Cardiac muscle cell (in vitro differentiated cells and primary cell): ENCODE data around the gene SMIM9. TPM values are rescaled to one million over a fixed set of nuclear protein-coding genes. Genes with fewer than 3 reads are reported as not detected.
A peak's percentile ranks its signal among the peaks of the same experiment; 100 is the strongest.

Source experiments
- DNase-seq, 2 donors: peaks; one replicate each; pipeline versions ENCODE4 v3.0.0 to v3.0.0-alpha.2; 2010 to 2017; ENCODE audit warnings: low read depth in 1 of 2, low spot score in 1 of 2
- H3K27ac ChIP-seq: fragments of 200-600 bp; sonication (generic); 2 replicates; pipeline ENCODE4 v1.5.1; 2016
- H3K27me3 ChIP-seq: fragments of 200-600 bp; sonication (generic); 2 replicates; pipeline ENCODE4 v1.6.0; 2016; ENCODE audit warnings: control low read depth
- H3K36me3 ChIP-seq: fragments of 200-600 bp; sonication (generic); 2 replicates; pipeline ENCODE4 v1.5.1; 2016; ENCODE audit warnings: control low read depth
- H3K4me1 ChIP-seq: fragments of 200-600 bp; sonication (generic); 2 replicates; pipeline ENCODE4 v1.8.1; 2017; ENCODE audit warnings: low read depth, mild to moderate bottlenecking, mixed run types
- H3K4me3 ChIP-seq: fragments of 200-600 bp; sonication (generic); 2 replicates; pipeline ENCODE4 v1.5.1; 2016; ENCODE audit warnings: mild to moderate bottlenecking
- H3K9me3 ChIP-seq: fragments of 200-600 bp; sonication (generic); 2 replicates; pipeline ENCODE4 v1.5.1; 2017; ENCODE audit warnings: low read depth, mild to moderate bottlenecking, control low read depth
- polyA plus RNA-seq: library from polyadenylated mRNA; unstranded; fragments of >200 nt; fragmentation: Nextera tagmentation; extraction: Ambion mirVana; gene quantifications from 2 replicates; pipeline ENCODE4 v1.2.1, GENCODE V29; 2016
- total RNA-seq: library from RNA; depleted of rRNA; stranded (reverse); fragments of >200 nt; gene quantifications from 2 replicates; pipeline ENCODE4 v1.2.3, GENCODE V29; 2016
- TF ChIP-seq, protein P1 (sequence below): IDR thresholded peaks from 2 replicates; pipeline ENCODE4 v1.5.1; 2012; ENCODE audit warnings: low read depth, mild to moderate bottlenecking, low read length

The SMIM9 gene
- total and polyA plus RNA-seq, 2 experiments from 2014 or later: not detected

DNA sequence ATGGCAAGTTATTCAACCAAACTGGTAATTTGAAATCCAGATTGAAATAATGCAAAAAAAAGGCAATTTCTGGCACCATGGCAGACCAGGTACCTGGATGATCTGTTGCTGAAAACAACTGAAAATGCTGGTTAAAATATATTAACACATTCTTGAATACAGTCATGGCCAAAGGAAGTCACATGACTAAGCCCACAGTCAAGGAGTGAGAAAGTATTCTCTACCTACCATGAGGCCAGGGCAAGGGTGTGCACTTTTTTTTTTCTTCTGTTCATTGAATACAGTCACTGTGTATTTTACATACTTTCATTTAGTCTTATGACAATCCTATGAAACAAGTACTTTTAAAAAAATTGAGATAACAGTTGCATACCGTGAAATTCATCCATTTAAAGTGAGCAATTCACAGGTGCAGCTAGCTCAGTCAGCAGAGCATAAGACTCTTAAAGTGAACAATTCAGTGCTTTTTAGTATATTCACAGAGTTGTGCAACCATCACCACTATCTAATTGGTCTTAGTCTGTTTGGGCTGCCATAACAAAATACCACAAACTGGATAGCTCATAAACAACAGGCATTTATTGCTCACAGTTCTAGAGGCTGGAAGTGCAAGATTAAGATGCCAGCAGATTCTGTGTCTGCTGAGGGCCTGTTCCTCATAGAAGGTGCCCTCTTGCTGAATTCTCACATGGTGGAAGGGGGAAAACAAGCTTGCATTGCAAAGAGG is 24.4 kb downstream of the SMIM9 start:
- DNase-seq: peak in 1 of 2 donors; percentile 28
- TF ChIP-seq, protein P1, sequence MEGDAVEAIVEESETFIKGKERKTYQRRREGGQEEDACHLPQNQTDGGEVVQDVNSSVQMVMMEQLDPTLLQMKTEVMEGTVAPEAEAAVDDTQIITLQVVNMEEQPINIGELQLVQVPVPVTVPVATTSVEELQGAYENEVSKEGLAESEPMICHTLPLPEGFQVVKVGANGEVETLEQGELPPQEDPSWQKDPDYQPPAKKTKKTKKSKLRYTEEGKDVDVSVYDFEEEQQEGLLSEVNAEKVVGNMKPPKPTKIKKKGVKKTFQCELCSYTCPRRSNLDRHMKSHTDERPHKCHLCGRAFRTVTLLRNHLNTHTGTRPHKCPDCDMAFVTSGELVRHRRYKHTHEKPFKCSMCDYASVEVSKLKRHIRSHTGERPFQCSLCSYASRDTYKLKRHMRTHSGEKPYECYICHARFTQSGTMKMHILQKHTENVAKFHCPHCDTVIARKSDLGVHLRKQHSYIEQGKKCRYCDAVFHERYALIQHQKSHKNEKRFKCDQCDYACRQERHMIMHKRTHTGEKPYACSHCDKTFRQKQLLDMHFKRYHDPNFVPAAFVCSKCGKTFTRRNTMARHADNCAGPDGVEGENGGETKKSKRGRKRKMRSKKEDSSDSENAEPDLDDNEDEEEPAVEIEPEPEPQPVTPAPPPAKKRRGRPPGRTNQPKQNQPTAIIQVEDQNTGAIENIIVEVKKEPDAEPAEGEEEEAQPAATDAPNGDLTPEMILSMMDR: no peak
- H3K4me3 ChIP-seq: no peak overlapping the region
- no peaks in the 10 kb centered on the region for H3K4me1 ChIP-seq
- H3K27me3 ChIP-seq: no peaks in the 10 kb centered on the region
- no peak overlapping the region for H3K27ac ChIP-seq
- H3K36me3 ChIP-seq: no peaks in the 10 kb centered on the region
- H3K9me3 ChIP-seq: no peaks in the 10 kb centered on the region

DNA sequence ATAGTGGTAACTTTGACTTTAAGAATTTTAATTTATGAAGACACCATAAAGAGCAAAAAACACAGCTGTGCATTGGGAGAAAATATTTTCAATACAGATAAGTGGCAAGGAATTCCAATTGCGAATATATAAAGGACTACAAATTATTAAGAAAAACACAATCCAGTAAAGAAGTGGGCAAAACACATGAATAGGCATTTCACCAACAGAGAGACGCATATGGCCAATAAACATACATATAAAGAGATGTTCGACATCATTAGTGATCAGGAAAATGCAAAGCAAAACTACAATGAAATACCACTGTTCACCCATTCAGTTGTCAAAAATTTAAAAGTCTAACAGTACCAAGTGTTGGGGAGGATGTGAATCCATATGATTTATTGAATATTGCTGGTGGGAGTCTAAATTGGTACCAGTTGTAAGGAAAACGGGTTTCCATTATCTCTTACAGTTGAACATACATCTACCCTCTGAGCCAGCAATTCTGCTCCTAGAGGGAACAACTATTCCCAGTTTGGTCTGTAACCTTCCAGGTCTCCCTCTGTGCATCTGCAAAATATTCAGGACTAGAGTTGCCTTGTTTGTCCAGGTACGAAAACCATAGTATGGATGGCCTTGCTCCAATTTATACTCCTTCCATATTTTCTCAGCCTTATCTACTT is 27.5 kb downstream of the SMIM9 start:
- Histone ChIP-seq H3K4me3 (no peak overlapping the region), H3K27ac (no peak overlapping the region), H3K36me3 (no peaks in the 10 kb centered on the region), H3K27me3 (no peaks in the 10 kb centered on the region), H3K4me1 (no peaks in the 10 kb centered on the region), H3K9me3 (no peaks in the 10 kb centered on the region)
- TF ChIP-seq, protein P1: no peak
- no peak for DNase-seq

DNA sequence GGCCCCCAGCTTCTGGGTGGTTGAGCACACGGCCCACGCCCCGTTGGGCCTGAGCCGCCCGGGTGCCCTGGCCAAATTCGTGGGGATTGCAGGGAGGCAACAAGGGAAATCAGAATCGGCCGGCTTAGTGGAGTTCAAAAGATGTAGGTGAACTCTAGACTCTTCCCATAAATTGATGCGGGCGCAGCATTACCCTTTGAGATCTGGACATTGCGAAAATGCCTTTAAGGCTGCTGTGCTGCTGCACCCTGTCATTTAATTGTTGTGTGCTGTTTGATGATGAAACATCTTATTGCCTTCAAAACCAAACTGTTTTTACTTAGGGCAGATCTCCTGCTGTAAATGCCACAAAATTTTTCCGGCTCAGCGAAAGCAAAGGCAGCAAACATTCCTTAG is 28.8 kb downstream of the SMIM9 start:
- peak in 1 of 2 donors; percentile 51 for DNase-seq
- Histone ChIP-seq H3K27me3 (no peaks in the 10 kb centered on the region), H3K9me3 (no peaks in the 10 kb centered on the region), H3K36me3 (no peaks in the 10 kb centered on the region), H3K4me1 (no peaks in the 10 kb centered on the region), H3K27ac (no peak overlapping the region), H3K4me3 (peak overlapping the region; percentile 70)
- TF ChIP-seq, protein P1: no peak

DNA sequence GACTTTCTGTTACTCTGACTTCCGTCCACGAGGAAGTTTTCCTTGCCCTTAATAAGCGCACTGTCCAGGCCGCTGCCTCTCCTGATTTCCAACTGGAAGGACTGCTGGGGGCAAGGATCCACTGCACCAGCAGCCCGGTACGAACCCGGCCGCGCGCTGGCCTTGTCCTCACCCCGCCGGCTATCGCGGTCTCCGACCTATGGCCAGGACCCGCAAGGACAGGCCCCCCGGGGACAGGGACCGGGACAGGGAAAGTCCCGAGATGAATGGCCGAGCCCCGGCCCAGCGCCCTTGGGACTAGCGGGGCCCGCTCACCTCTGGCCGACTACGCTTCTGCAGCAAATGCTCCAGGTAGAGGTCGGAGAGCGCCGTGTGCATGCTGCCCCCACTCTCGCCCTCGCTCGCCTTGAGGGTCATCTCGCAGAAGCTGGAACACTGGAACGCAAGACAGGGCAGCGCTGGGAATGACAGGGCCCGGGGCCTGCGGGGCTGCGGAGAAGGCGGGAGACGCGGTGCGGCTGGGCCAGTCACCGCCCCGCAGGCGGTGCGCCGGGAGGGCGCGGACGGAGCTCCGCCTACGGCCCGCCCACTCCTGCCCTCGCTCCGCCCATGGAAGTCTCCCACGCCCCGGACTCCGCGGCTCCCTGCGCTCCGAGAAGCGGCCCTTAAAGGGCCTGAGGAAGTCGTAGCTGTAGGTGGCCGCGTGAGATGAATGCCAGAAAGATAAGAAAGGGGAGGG is 29.3 kb downstream of the SMIM9 start, which contains the start of gene MPP1:
MPP1 (minus strand) TSS at position 529 of the 739 bp plus-strand sequence; CDS start at position 417, 112 bp downstream.
- Histone ChIP-seq H3K27me3 (no peaks in the 10 kb centered on the region), H3K4me1 (no peaks in the 10 kb centered on the region), H3K27ac (peak within 1 kb of the TSS; percentile 73), H3K4me3 (peak within 1 kb of the TSS; percentile 70), H3K9me3 (no peaks in the 10 kb centered on the region), H3K36me3 (no peaks in the 10 kb centered on the region)
- peak; percentile 81 to 85 for DNase-seq
- TF ChIP-seq, protein P1: no peak

DNA sequence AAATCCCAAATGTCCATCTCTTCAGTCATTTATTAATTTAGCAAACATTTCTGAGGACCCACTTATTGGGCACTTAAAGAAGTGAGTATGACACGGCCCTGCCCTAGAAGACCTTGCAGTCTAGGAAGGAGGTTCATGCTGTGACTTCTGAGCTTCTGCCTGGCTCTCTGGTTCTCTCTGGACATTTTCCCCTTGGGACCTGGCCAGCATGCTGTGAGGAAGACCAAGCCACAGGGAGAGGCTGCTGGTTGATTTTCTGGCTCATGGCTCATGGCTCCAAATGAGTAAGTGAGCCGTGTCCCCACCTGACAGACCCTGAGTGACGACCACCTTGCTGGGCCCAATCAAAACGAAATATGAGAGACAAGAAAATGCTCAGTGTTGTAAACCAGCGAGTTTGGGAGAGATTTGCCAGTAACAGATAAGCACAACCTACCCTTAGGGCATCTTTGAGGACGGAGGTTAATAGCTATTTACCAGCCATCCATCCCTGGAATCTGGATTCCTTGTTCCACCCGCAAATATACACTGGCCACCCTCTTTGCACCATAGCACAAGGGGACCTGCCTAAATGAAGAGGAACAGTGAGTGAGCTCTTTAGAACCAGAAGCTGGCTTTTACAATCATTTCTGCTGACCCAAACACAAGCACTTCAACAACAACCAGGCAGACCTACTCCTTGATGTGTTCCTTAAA is 30.1 kb downstream of the SMIM9 start:
- peak overlapping the region; percentile 70 for H3K4me3 ChIP-seq
- TF ChIP-seq, protein P1: no peak
- no peaks in the 10 kb centered on the region for H3K36me3 ChIP-seq
- H3K9me3 ChIP-seq: no peaks in the 10 kb centered on the region
- DNase-seq: no peak
- H3K4me1 ChIP-seq: no peaks in the 10 kb centered on the region
- peak overlapping the region; percentile 73 for H3K27ac ChIP-seq
- H3K27me3 ChIP-seq: no peaks in the 10 kb centered on the region
